RWPE2 (cell line): ENCODE results near the gene CLASP1.

Experiments
- ATAC-seq: fragments of 200-7000 bp; cut with Tn5 transposase; 3 replicates; pipeline ENCODE4 v1.9.1; 2021; ENCODE audit warnings: low read depth
- DNase-seq: peaks from one replicate; pipeline ENCODE4 v3.0.0-alpha.2; 2020; ENCODE audit warnings: low spot score
- H3K27ac ChIP-seq: fragments of 450-650 bp; 2 replicates; pipeline ENCODE4 v1.5.1; 2017; ENCODE audit warnings: mild to moderate bottlenecking; ENCODE audit not compliant: poor library complexity, severe bottlenecking
- H3K27me3 ChIP-seq: fragments of 250-450 bp; sonication (Bioruptor Pico); 2 replicates; pipeline ENCODE4 v1.5.1; 2021; ENCODE audit warnings: mild to moderate bottlenecking, moderate library complexity; ENCODE audit not compliant: insufficient read depth, poor library complexity, severe bottlenecking
- H3K36me3 ChIP-seq: fragments of 250-450 bp; sonication (Bioruptor Pico); 2 replicates; pipeline ENCODE4 v1.5.1; 2020; ENCODE audit warnings: low read depth, mild to moderate bottlenecking, moderate library complexity
- H3K4me1 ChIP-seq: fragments of 250-450 bp; sonication (Bioruptor Pico); 2 replicates; pipeline ENCODE4 v1.5.1; 2021; ENCODE audit warnings: mild to moderate bottlenecking, moderate library complexity; ENCODE audit not compliant: insufficient read depth, poor library complexity, severe bottlenecking
- H3K4me3 ChIP-seq: fragments of 250-450 bp; sonication (Bioruptor Pico); 2 replicates; pipeline ENCODE4 v1.5.1; 2021; ENCODE audit warnings: mild to moderate bottlenecking, moderate library complexity; ENCODE audit not compliant: severe bottlenecking
- H3K9me3 ChIP-seq: fragments of 250-450 bp; sonication (Bioruptor Pico); 2 replicates; pipeline ENCODE4 v1.5.1; 2021; ENCODE audit warnings: mild to moderate bottlenecking, moderate library complexity; ENCODE audit not compliant: severe bottlenecking
- TF ChIP-seq, protein P1 (sequence below): fragments of 450-650 bp; IDR thresholded peaks from one replicate; pipeline ENCODE4 v1.5.1; 2017; ENCODE audit warnings: mild to moderate bottlenecking, moderate library complexity; ENCODE audit not compliant: poor library complexity, severe bottlenecking

The CLASP1 gene

DNA sequence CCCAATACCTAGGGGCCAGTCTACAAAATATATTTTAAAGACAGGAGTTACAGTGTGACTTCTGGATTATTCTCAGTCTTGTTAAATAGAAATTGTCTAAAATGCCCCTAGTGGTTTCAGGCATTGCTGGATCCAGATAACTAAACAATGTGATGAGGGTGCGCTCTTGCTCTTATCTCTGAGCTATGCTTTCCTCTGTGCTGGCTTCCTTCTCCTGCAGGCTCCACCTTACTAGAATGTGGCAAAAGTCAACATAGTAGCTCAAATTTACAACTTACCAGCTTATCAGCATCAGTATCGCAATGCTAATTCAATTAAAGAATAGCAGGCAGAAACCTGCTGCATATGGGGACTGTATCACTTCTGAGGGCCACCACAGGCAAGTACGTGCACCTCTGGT lies 179.9 kb downstream of the CLASP1 start:
- H3K36me3 ChIP-seq = peaks cover 71% of the 10 kb centered on the region
- H3K27ac ChIP-seq = no peak overlapping the region
- H3K4me3 ChIP-seq = no peak overlapping the region

DNA sequence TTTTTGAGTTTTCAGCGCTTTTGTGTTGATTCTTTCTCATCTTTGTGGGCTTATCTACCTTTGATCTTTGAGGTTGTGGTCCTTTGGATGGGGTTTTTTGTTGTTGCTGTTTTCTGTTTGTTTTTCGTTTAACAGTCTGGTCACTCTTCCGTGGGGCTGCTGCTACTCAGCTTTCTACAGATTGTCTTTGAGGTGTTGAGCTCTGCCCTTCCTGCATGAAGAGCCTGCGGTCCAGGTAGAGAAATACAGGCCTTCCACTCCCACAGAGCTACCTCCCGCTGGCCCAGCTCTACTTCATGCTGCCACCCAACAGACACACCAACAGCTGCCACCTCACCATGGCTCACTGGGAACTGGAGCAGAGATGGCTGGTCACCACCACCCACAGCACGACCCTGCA lies 180.3 kb downstream of the CLASP1 start:
- TF ChIP-seq, protein P1, sequence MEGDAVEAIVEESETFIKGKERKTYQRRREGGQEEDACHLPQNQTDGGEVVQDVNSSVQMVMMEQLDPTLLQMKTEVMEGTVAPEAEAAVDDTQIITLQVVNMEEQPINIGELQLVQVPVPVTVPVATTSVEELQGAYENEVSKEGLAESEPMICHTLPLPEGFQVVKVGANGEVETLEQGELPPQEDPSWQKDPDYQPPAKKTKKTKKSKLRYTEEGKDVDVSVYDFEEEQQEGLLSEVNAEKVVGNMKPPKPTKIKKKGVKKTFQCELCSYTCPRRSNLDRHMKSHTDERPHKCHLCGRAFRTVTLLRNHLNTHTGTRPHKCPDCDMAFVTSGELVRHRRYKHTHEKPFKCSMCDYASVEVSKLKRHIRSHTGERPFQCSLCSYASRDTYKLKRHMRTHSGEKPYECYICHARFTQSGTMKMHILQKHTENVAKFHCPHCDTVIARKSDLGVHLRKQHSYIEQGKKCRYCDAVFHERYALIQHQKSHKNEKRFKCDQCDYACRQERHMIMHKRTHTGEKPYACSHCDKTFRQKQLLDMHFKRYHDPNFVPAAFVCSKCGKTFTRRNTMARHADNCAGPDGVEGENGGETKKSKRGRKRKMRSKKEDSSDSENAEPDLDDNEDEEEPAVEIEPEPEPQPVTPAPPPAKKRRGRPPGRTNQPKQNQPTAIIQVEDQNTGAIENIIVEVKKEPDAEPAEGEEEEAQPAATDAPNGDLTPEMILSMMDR = no peak
- Histone ChIP-seq H3K36me3 (peaks cover 71% of the 10 kb centered on the region), H3K27ac (no peak overlapping the region), H3K4me3 (no peak overlapping the region), H3K9me3 (no peaks in the 10 kb centered on the region), H3K27me3 (no peaks in the 10 kb centered on the region), H3K4me1 (peaks cover 25% of the 10 kb centered on the region)
- no peak for DNase-seq
- ATAC-seq = no peak

More for the DNA sequence above, 179.9 kb downstream of the CLASP1 start:
- no peaks in the 10 kb centered on the region for H3K27me3 ChIP-seq
- DNase-seq (no peak), ATAC-seq (no peak)
- TF ChIP-seq, protein P1 = no peak
- H3K9me3 ChIP-seq = no peaks in the 10 kb centered on the region
- H3K4me1 ChIP-seq = peaks cover 27% of the 10 kb centered on the region

GRCh38 chr2:121459291-121459690 lies 190.0 kb downstream of the CLASP1 start:
- Histone ChIP-seq H3K4me1 (no peaks in the 10 kb centered on the region), H3K36me3 (peaks cover 91% of the 10 kb centered on the region), H3K27ac (no peak overlapping the region), H3K27me3 (no peaks in the 10 kb centered on the region), H3K9me3 (no peaks in the 10 kb centered on the region), H3K4me3 (no peak overlapping the region)
- TF ChIP-seq, protein P1 = no peak
- no peak for ATAC-seq
- no peak for DNase-seq

- peaks cover 97% of the 10 kb centered on the region for H3K36me3 ChIP-seq
Observed at GRCh38 chr2:121456325-121456724, 192.9 kb downstream of the CLASP1 start.

DNA sequence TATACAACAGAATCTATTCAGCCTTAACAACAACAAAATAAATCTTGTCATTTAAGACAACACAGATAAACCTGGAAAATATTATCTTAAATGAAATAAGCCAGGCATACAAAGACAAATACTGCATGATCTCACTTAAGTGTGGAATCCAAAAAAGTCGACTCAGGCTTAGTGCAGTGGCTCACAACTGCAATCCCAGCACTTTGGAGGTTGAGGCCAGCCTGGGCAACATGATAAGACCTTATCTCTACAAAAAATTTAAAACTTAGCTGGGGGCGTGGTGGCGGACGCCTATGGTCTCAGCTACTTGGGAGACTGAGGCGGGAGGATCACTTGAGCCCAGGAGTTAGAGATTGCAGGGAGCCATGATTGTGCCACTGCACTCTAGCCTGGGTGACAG lies 193.8 kb downstream of the CLASP1 start:
- Histone ChIP-seq H3K27ac (no peak overlapping the region), H3K9me3 (no peaks in the 10 kb centered on the region), H3K36me3 (peaks cover 97% of the 10 kb centered on the region), H3K27me3 (no peaks in the 10 kb centered on the region), H3K4me1 (no peaks in the 10 kb centered on the region), H3K4me3 (no peak overlapping the region)
- TF ChIP-seq, protein P1 = no peak
- no peak for DNase-seq
- ATAC-seq = no peak

More at GRCh38 chr2:121456325-121456724, 192.9 kb downstream of the CLASP1 start:
- no peaks in the 10 kb centered on the region for H3K9me3 ChIP-seq
- H3K27ac ChIP-seq = no peak overlapping the region
- ATAC-seq = no peak
- no peak for DNase-seq
- H3K27me3 ChIP-seq = no peaks in the 10 kb centered on the region
- TF ChIP-seq, protein P1 = no peak
- no peaks in the 10 kb centered on the region for H3K4me1 ChIP-seq
- H3K4me3 ChIP-seq = no peak overlapping the region
